Neural cell (in vitro differentiated cells): Measurements from ENCODE around the gene CCM2L. TPM values are rescaled to one million over a fixed set of nuclear protein-coding genes. Genes with fewer than 3 reads are reported as not detected.

Source experiments
- H2AFZ ChIP-seq: fragments of 200-600, 300-800 bp; sonication (generic), shearing (Covaris generic); 2 replicates; pipeline ENCODE4 v1.6.0; 2014; ENCODE audit warnings: low read depth, mild to moderate bottlenecking, antibody characterized with exemption, low read length, moderate library complexity
- H3F3A ChIP-seq: fragments of 200-600 bp; shearing (Covaris generic); 2 replicates; pipeline ENCODE4 v1.6.1; 2016; ENCODE audit warnings: mild to moderate bottlenecking, moderate library complexity, mixed read lengths, antibody characterized with exemption, low read length; ENCODE audit not compliant: insufficient read depth, poor library complexity, severe bottlenecking
- H3K27ac ChIP-seq: fragments of 200-600, 300-800 bp; sonication (generic), shearing (Covaris generic); 2 replicates; pipeline ENCODE4 v1.5.1; 2014; ENCODE audit warnings: mild to moderate bottlenecking, low read length, moderate library complexity
- H3K27me3 ChIP-seq: fragments of 300-800, 200-600 bp; sonication (generic), shearing (Covaris generic); 2 replicates; pipeline ENCODE4 v1.6.0; 2014; ENCODE audit warnings: mild to moderate bottlenecking, low read depth, low read length, moderate library complexity; ENCODE audit not compliant: insufficient read depth
- H3K36me3 ChIP-seq: fragments of 300-800, 200-600 bp; sonication (generic), shearing (Covaris generic); 2 replicates; pipeline ENCODE4 v1.5.1; 2014; ENCODE audit warnings: mild to moderate bottlenecking, antibody characterized with exemption, low read length, moderate library complexity; ENCODE audit not compliant: insufficient read depth
- H3K4me2 ChIP-seq: fragments of 300-800, 200-600 bp; sonication (generic), shearing (Covaris generic); 2 replicates; pipeline ENCODE4 v1.6.0; 2014; ENCODE audit warnings: mild to moderate bottlenecking, low read length
- H3K4me3 ChIP-seq: fragments of 300-800, 200-600 bp; sonication (generic), shearing (Covaris generic); 2 replicates; pipeline ENCODE4 v1.5.1; 2014; ENCODE audit warnings: mild to moderate bottlenecking, low read length, moderate library complexity
- H3K79me2 ChIP-seq: fragments of 200-600 bp; shearing (Covaris generic); replicated peaks from 2 replicates; pipeline ENCODE4 v1.6.0; 2014; ENCODE audit warnings: mild to moderate bottlenecking, low read length, moderate library complexity; ENCODE audit not compliant: insufficient read depth
- H3K9ac ChIP-seq: fragments of 300-800, 200-600 bp; sonication (generic), shearing (Covaris generic); 2 replicates; pipeline ENCODE4 v1.6.1; 2016; ENCODE audit warnings: mild to moderate bottlenecking, low read length, mixed read lengths
- H3K9me2 ChIP-seq: fragments of 200-600 bp; shearing (Covaris generic); 2 replicates; pipeline ENCODE4 v1.6.1; 2016; ENCODE audit warnings: mild to moderate bottlenecking, low read length, mixed read lengths; ENCODE audit not compliant: insufficient read depth
- H3K9me3 ChIP-seq: fragments of 200-600, 300-800 bp; sonication (generic), shearing (Covaris generic); 2 replicates; pipeline ENCODE4 v1.6.1; 2016; ENCODE audit warnings: mild to moderate bottlenecking, mixed run types, low read length, moderate library complexity, mixed read lengths
- H4K20me1 ChIP-seq: fragments of 200-600 bp; shearing (Covaris generic); 2 replicates; pipeline ENCODE4 v1.6.1; 2016; ENCODE audit warnings: mild to moderate bottlenecking, mixed run types; ENCODE audit not compliant: insufficient read depth
- CTCF ChIP-seq: fragments of 450-650 bp; IDR thresholded peaks from 2 replicates; pipeline ENCODE4 v1.5.1; 2014; ENCODE audit warnings: antibody characterized with exemption, mild to moderate bottlenecking, moderate library complexity; ENCODE audit not compliant: poor library complexity, severe bottlenecking
- EP300 ChIP-seq: fragments of 450-650 bp; conservative IDR thresholded peaks from 2 replicates; pipeline ENCODE4 v1.6.1; 2014; ENCODE audit warnings: antibody characterized with exemption, mild to moderate bottlenecking, moderate library complexity; ENCODE audit not compliant: poor library complexity, severe bottlenecking
- EZH2 ChIP-seq: fragments of 200-600, 300-800 bp; shearing (Covaris generic), sonication (generic); IDR thresholded peaks from 2 replicates; pipeline ENCODE4 v1.6.1; 2014; ENCODE audit warnings: antibody characterized with exemption, low read length, borderline replicate concordance, mild to moderate bottlenecking; ENCODE audit not compliant: insufficient read depth, poor library complexity, severe bottlenecking
- MXI1 ChIP-seq: fragments of 450-650 bp; conservative IDR thresholded peaks from 2 replicates; pipeline ENCODE4 v1.6.1; 2014; ENCODE audit warnings: antibody characterized with exemption, mild to moderate bottlenecking; ENCODE audit not compliant: poor library complexity, severe bottlenecking
- POLR2AphosphoS5 ChIP-seq: IDR thresholded peaks from 2 replicates; pipeline ENCODE4 v1.6.1; 2012
- RAD21 ChIP-seq: fragments of 450-650 bp; conservative IDR thresholded peaks from 2 replicates; pipeline ENCODE4 v1.6.1; 2014; ENCODE audit warnings: antibody characterized with exemption, mild to moderate bottlenecking, moderate library complexity
- REST ChIP-seq: IDR thresholded peaks from 2 replicates; pipeline ENCODE4 v1.6.1; 2012; ENCODE audit warnings: borderline replicate concordance
- SMC3 ChIP-seq: fragments of 450-650 bp; conservative IDR thresholded peaks from 2 replicates; pipeline ENCODE4 v1.6.1; 2014; ENCODE audit warnings: antibody characterized with exemption, mild to moderate bottlenecking, moderate library complexity; ENCODE audit not compliant: poor library complexity
- TAF1 ChIP-seq: IDR thresholded peaks from 2 replicates; pipeline ENCODE4 v1.6.1; 2012; ENCODE audit warnings: low read depth
- polyA plus RNA-seq: library from polyadenylated mRNA; depleted of rRNA; stranded (reverse); fragments of >200 nt; gene quantifications from 2 replicates; pipeline ENCODE4 v1.2.3, GENCODE V29; 2014

Gene CCM2L
- polyA plus RNA-seq, 1 donor from 2014 or later, result 3.0 TPM

GRCh38 chr20:31996996-31997395 lies 13.2 kb upstream of the CCM2L start:
- no peaks in the 10 kb centered on the region for H3K79me2 ChIP-seq
- H3K9me2 ChIP-seq, result no peaks in the 10 kb centered on the region
- H3K4me2 ChIP-seq, result no peak overlapping the region
- H2AFZ ChIP-seq, result no peak overlapping the region
- TF ChIP-seq RAD21, result no peak
- TF ChIP-seq CTCF, result no peak
- TF ChIP-seq REST, result no peak
- TF ChIP-seq SMC3, result no peak
- TF ChIP-seq MXI1, result no peak
- no peak for TF ChIP-seq EP300
- TF ChIP-seq POLR2AphosphoS5, result no peak
- TF ChIP-seq TAF1, result no peak
- TF ChIP-seq EZH2, result no peak
- peaks cover 9% of the 10 kb centered on the region for H3K36me3 ChIP-seq
- no peaks in the 10 kb centered on the region for H3F3A ChIP-seq
- no peak overlapping the region for H3K27ac ChIP-seq
- no peak overlapping the region for H3K9ac ChIP-seq
- peaks cover 12% of the 10 kb centered on the region for H4K20me1 ChIP-seq
- H3K4me3 ChIP-seq, result no peak overlapping the region
- H3K27me3 ChIP-seq, result peaks cover 37% of the 10 kb centered on the region
- H3K9me3 ChIP-seq, result no peaks in the 10 kb centered on the region

- no peak overlapping the region for H3K27ac ChIP-seq
These were observed 12.0 kb upstream of the CCM2L start for GRCh38 chr20:31998246-31998645.

GRCh38 chr20:32003325-32003724 lies 6.9 kb upstream of the CCM2L start:
- H3K4me2 ChIP-seq, result no peak overlapping the region
- TF ChIP-seq TAF1 (no peak), EP300 (no peak), MXI1 (no peak), EZH2 (no peak), REST (no peak), SMC3 (no peak), POLR2AphosphoS5 (no peak), RAD21 (no peak), CTCF (no peak)
- no peaks in the 10 kb centered on the region for H3F3A ChIP-seq
- no peaks in the 10 kb centered on the region for H3K9me3 ChIP-seq
- H3K27me3 ChIP-seq, result no peaks in the 10 kb centered on the region
- no peak overlapping the region for H3K4me3 ChIP-seq
- H3K9ac ChIP-seq, result no peak overlapping the region
- H3K9me2 ChIP-seq, result no peaks in the 10 kb centered on the region
- H3K79me2 ChIP-seq, result no peaks in the 10 kb centered on the region
- H3K27ac ChIP-seq, result no peak overlapping the region
- H3K36me3 ChIP-seq, result no peaks in the 10 kb centered on the region
- H2AFZ ChIP-seq, result no peak overlapping the region
- H4K20me1 ChIP-seq, result no peaks in the 10 kb centered on the region

More at GRCh38 chr20:31998246-31998645, 12.0 kb upstream of the CCM2L start:
- peaks cover 11% of the 10 kb centered on the region for H4K20me1 ChIP-seq
- no peak overlapping the region for H3K9ac ChIP-seq
- no peak overlapping the region for H3K4me2 ChIP-seq
- H3K27me3 ChIP-seq, result peaks cover 29% of the 10 kb centered on the region
- no peaks in the 10 kb centered on the region for H3F3A ChIP-seq
- peaks cover 9% of the 10 kb centered on the region for H3K36me3 ChIP-seq
- H3K9me2 ChIP-seq, result no peaks in the 10 kb centered on the region
- H2AFZ ChIP-seq, result no peak overlapping the region
- H3K4me3 ChIP-seq, result no peak overlapping the region
- TF ChIP-seq POLR2AphosphoS5, result no peak
- no peaks in the 10 kb centered on the region for H3K79me2 ChIP-seq
- no peaks in the 10 kb centered on the region for H3K9me3 ChIP-seq
